GM10248 (cell line): ENCODE measurements around the gene RBBP8NL.

ENCODE experiments used
- CTCF ChIA-PET: fragments of 300-600 bp; sonication (Branson Sonifier 250); formaldehyde crosslinking; extraction: SDS; loops from one replicate; lab custom pipeline; 2021; ENCODE audit warnings: antibody characterized with exemption; lab: Yijun Ruan, JAX
- POLR2A ChIA-PET: fragments of 350-650 bp; sonication (Branson Sonifier 250); formaldehyde crosslinking; extraction: SDS; loops from one replicate; lab custom pipeline; 2020; ENCODE audit warnings: antibody characterized with exemption; lab: Yijun Ruan, JAX
- DNase-seq: peaks from one replicate; pipeline ENCODE4 v3.0.0; 2012; ENCODE audit errors: extremely low spot score
- CTCF ChIP-seq: IDR thresholded peaks from 2 replicates; pipeline ENCODE4 v1.5.1; 2012; ENCODE audit warnings: mild to moderate bottlenecking, low read depth; ENCODE audit errors: extremely low read depth, missing control alignments, control extremely low read depth

Gene RBBP8NL

DNA sequence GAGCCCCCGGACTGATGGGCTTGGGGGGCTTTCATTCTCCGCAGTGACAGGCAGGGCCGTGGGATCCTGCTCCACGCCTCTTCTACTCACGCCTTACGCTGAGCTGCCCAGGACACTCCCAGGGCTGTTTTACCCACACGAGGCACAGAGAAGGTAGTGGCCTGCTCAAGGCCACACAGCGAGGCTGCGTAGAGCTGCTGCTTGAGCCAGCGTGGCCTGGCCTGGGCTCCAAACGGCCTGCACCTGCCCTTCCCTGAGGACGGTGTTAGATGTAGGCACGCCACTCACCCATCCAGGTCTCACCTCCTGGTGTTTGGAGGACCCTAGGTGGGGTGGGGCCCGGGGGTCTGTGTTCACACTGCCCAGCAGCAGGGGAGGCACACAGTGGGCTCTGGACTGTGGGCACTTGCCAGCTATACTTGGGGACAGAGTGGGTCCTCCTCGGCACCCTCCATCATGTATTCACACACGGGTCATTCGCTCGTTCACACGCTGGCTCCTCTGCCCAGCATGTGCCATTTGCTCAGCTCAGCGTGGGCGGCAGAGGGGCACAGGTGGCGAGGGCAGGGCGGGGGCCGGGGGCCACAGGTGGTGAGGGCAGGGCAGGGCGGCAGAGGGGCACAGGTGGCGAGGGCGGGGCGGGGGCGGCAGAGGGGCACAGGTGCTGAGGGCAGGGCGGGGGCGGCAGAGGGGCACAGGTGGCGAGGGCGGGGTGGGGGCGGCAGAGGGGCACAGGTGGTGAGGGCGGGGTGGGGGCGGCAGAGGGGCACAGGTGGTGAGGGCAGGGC lies 18.4 kb upstream of the RBBP8NL start:
- CTCF ChIA-PET: interaction anchor here (1.4 kb wide), 1 partner anchor 346 kb away, joined by 3 read pairs; no protein-coding TSS in a partner anchor
- POLR2A ChIA-PET: no interaction called here
- DNase-seq: no peak
- TF ChIP-seq CTCF: no peak

DNA sequence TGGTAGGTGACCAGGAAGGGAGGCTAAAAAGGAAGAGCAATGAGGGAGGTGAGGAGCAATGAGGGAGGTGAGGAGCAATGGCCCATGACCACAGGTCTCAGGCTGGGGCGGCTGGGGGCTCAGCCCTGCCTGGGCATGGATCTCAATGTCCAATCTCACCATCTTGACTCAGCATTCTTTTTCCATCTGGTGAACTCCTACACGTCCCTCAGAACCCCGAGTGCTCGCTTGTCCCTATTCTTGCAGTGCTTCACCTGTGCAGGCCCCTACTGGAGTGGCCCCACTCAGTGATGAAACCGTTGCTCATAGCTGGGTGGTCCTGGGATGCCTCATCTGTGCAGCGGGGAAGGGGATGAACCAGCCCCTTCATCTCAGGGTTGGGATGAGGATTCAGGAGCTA lies 16.9 kb upstream of the RBBP8NL start:
- no peak for TF ChIP-seq CTCF
- CTCF ChIA-PET: interaction anchor here (1.4 kb wide), 1 partner anchor 347 kb away, joined by 3 read pairs; no protein-coding TSS in a partner anchor
- POLR2A ChIA-PET: no interaction called here
- no peak for DNase-seq

DNA sequence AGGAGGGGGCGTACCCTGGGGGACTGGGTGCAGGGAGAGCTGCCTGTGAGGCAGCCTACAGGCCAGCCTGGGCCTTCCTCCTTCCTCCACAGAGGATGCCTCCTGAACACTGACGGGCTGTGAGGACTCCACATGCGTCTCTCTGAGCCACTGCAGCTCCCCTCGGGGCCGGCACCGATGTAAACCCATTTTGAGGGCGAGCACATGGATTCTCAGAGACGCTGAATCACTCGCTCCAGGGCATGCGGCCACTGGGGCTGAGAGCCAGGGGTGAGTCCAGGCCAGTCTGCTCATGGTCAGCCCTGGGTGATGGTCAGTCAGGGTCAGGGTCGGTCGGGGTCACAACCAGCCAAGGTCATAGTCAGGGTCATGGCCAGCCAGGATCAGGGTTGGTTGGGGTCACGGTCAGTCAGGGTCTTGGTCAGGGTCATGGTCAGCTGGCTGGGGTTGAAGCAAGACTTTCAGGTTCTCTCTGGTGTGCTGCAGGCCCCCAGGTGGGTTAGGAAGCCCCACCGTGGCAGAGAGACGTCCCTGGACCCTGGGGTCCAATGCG lies 14.7 kb upstream of the RBBP8NL start:
- no peak for TF ChIP-seq CTCF
- DNase-seq: no peak
- CTCF ChIA-PET: no interaction called here
- POLR2A ChIA-PET: no interaction called here

DNA sequence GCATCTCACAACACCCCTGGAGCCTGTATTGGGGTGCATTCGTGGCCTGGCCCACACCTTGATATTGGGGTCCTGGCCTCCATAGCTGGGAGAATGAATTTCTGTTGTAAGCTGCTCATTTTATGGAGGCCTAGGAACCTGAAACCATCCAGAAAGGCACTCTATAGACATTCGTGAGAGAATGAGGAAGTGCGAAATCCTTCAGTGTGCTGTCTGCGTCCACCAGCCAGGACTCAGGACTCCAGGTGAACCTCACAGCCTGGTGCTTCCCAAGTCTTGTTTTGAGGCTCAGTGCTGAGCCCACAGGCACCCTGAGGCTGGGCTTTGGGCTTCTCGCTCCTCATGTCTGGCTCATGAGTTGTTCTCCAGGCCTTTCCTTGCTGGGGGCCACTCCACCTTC lies 11.9 kb upstream of the RBBP8NL start:
- no peak for DNase-seq
- ChIA-PET CTCF (interaction anchor here (1.1 to 1.4 kb wide), 2 partner anchors 11 to 60 kb away, joined by 3 to 4 read pairs; no protein-coding TSS in a partner anchor), POLR2A (no interaction called here)
- TF ChIP-seq CTCF: no peak

- ChIA-PET CTCF (no interaction called here), POLR2A (no interaction called here)
- DNase-seq: no peak
- no peak for TF ChIP-seq CTCF
These were observed 10.6 kb upstream of the RBBP8NL start for GRCh38 chr20:62437927-62438326.

DNA sequence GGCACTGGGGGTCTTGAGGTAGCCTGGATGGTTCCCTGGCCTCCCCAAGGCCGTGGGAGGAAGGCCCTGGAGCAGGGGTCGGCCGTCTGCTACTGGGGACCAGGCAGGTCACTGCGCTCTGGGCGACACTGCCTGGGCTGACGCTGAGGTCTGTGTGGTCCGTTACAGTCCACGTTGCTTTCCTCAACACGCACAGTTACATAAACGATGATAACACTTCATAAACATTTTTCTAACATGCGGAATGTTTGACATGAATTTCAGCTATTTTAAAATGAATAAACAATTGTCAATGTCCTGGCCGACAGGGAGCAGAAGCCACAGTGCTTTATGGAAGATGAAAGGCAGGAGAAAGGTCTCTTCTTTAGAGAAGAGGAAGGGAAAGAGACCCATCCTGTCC lies 10.2 kb upstream of the RBBP8NL start:
- POLR2A ChIA-PET: no interaction called here
- no peak for DNase-seq

More for the DNA sequence above, 10.2 kb upstream of the RBBP8NL start:
- CTCF ChIA-PET: interaction anchor here (1.0 kb wide), 1 partner anchor 10 kb away, joined by 3 read pairs; no protein-coding TSS in a partner anchor
- TF ChIP-seq CTCF: no peak
